Lung (tissue), 12 donors: ENCODE results near the gene TSPAN5. TPM values are rescaled to one million over a fixed set of nuclear protein-coding genes. Genes with fewer than 3 reads are reported as not detected.

Experiments
- ATAC-seq: fragments of 200-7000 bp; cut with Tn5 transposase; one replicate; pipeline ENCODE4 v1.9.1; 2020; ENCODE audit warnings: moderate number of reproducible peaks; ENCODE audit not compliant: insufficient read depth, low FRiP score
- DNase-seq, 3 donors: peaks; one replicate each; pipeline ENCODE4 v3.0.0-alpha.2; 2013 to 2017
- H3K27ac ChIP-seq, 2 donors: one replicate each; pipeline ENCODE4 v1.5.1; 2013; ENCODE audit warnings: mild to moderate bottlenecking in 2 of 2, moderate library complexity in 2 of 2, control low read depth in 1 of 2, inconsistent platforms in 1 of 2, low read depth in 1 of 2, low read length in 1 of 2
- H3K27me3 ChIP-seq, 3 donors: one replicate each; pipeline ENCODE4 v1.5.1; 2013; ENCODE audit warnings: low read length in 2 of 3; ENCODE audit not compliant: control insufficient read depth in 3 of 3, insufficient read depth in 3 of 3
- H3K36me3 ChIP-seq, 4 donors: one replicate each; pipeline ENCODE4 v1.5.1; 2013; ENCODE audit warnings: low read length in 4 of 4, mild to moderate bottlenecking in 1 of 4, moderate library complexity in 1 of 4; ENCODE audit not compliant: control insufficient read depth in 4 of 4, insufficient read depth in 4 of 4
- H3K4me1 ChIP-seq, 5 donors: one replicate each; pipeline ENCODE4 v1.5.1; 2013; ENCODE audit warnings: low read length in 5 of 5, mild to moderate bottlenecking in 2 of 5, moderate library complexity in 1 of 5; ENCODE audit not compliant: control insufficient read depth in 5 of 5, insufficient read depth in 5 of 5
- H3K4me3 ChIP-seq: one replicate; pipeline ENCODE4 v1.5.1; 2013; ENCODE audit warnings: mild to moderate bottlenecking, control low read depth, moderate library complexity
- H3K9ac ChIP-seq, 2 donors: one replicate each; pipeline ENCODE4 v1.5.1; 2013; ENCODE audit warnings: low read length in 2 of 2, control low read depth in 1 of 2; ENCODE audit not compliant: insufficient read depth in 1 of 2
- H3K9me3 ChIP-seq, 4 donors: one replicate each; pipeline ENCODE4 v1.5.1; 2013; ENCODE audit warnings: low read length in 3 of 4, mild to moderate bottlenecking in 1 of 4, moderate library complexity in 1 of 4; ENCODE audit not compliant: control insufficient read depth in 4 of 4, insufficient read depth in 3 of 4
- WGBS, 2 donors: extraction: QIAGEN DNeasy Blood & Tissue Kit; methylation state at CpG; one replicate each; pipeline ENCODE4 v1.1.7; 2013; 5-methylcytosine and 5-hydroxymethylcytosine counted together
- polyA plus RNA-seq, 2 donors: library from polyadenylated mRNA; stranded (reverse); fragments of 200-250 nt; gene quantifications; one replicate each; pipeline ENCODE4 v1.2.1, GENCODE V29; 2013
- total RNA-seq, 2 donors: library from RNA; depleted of rRNA in 1 of 2; stranded (reverse); fragments of >200 nt in 1 of 2; gene quantifications; one replicate each; pipeline ENCODE4 v1.2.1, GENCODE V29; 2014 to 2021
- TF ChIP-seq, protein P1 (sequence below): IDR thresholded peaks from 2 replicates; pipeline ENCODE4 v1.5.1; 2012; ENCODE audit warnings: mild to moderate bottlenecking; ENCODE audit errors: control extremely low read depth, extremely low read depth
- donor health status: control.
- donor health status: control.
- donor health status: Bipolar disorder and iron deficiency.
- donor health status: healthy.
- donor health status: DM: yes; HTN: yes; CAD: no.

The TSPAN5 gene
- total and polyA plus RNA-seq, 4 donors, result 1.8 to 24.5 (median 6.3) TPM

DNA sequence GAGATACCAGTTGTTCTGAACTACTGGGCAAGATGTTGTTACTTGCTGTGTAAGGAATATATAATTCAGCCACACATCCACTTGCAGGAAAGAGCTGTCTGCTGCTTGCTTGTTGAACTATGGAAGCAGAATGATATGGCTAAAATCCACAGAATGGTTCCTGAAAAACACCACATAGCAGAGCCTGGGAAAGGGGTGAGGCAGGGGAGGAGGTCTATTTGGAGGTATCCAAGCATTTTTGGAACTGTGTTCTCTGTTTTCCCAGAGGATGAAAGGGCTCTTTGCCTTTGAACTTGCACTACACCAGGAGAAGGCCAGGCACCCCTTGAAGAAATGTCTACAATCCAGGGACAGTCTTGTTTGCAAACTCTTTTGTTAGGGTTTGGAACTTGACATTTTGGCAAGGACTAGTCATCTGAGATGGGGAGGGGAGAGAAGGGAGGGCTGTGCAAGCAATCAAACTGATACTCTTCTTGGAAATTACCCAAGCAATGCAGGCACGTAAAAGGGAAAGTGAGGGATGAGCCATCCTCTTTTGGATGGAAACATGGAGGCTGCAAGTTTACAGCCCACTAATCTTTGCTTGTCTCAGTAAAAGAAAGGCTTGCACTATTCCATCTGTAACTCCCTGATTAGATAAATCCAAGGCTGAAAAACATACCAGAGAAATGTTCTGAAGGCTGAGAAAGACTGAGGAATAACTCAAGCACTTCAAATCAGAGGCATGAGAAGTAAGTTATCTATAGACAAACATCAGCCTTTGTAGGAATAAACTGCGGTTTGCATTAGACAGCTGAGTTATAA is 141.0 kb downstream of the TSPAN5 start:
- peaks cover 1 to 63% (median 18%) of the 10 kb centered on the region in 5 donors for H3K4me1 ChIP-seq
- no peak overlapping the region for H3K4me3 ChIP-seq
- no peaks in the 10 kb centered on the region for H3K9me3 ChIP-seq
- H3K9ac ChIP-seq, result peak overlapping the region in 1 of 2 donors; percentile 27
- H3K27me3 ChIP-seq, result no peaks in the 10 kb centered on the region
- H3K36me3 ChIP-seq, result no peaks in the 10 kb centered on the region
- TF ChIP-seq, protein P1, sequence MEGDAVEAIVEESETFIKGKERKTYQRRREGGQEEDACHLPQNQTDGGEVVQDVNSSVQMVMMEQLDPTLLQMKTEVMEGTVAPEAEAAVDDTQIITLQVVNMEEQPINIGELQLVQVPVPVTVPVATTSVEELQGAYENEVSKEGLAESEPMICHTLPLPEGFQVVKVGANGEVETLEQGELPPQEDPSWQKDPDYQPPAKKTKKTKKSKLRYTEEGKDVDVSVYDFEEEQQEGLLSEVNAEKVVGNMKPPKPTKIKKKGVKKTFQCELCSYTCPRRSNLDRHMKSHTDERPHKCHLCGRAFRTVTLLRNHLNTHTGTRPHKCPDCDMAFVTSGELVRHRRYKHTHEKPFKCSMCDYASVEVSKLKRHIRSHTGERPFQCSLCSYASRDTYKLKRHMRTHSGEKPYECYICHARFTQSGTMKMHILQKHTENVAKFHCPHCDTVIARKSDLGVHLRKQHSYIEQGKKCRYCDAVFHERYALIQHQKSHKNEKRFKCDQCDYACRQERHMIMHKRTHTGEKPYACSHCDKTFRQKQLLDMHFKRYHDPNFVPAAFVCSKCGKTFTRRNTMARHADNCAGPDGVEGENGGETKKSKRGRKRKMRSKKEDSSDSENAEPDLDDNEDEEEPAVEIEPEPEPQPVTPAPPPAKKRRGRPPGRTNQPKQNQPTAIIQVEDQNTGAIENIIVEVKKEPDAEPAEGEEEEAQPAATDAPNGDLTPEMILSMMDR, result no peak
- no peak overlapping the region for H3K27ac ChIP-seq
- peak; percentile 56 to 89 (median 83) for DNase-seq
- WGBS, 2 donors, result 63 to 84% methylated on average over 2 of the region's 2 CpGs
- ATAC-seq, result no peak

DNA sequence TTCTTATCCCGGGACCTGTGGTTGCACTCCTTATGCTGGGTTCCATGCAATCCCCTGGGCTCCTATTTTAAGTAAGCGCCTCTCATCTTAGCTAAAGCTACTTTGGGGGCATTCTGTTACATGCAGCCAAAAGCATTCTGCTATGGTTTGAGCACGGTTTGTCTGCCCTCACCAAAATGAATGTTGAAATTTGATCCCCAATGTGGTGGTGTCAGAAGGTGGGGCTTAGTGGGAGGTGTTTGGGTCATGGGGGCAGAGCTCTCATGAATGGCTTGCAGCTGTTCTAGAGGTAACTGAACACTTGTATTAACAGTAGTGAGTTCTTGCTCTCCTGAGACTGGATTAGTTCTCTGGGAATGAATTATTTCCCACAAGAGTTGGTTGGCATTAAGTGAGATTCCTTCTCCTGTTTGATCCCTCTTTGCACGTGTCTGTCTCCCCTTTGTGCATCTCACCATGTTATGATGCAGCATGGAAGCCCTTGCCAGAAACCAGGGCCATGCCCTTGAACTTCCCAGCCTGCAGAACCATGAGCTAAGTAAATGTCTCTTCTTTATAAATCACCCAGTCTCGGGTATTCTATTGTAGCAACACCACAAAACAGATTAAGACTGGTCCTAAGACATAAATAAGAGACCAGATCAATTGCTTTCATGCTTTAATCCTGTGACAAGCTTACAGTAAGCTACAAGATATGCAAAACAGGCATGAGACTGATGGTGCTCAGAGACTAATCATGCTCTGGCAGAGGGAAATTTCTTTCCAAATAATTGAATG is 141.8 kb downstream of the TSPAN5 start:
- Histone ChIP-seq H3K9me3 (no peaks in the 10 kb centered on the region), H3K4me1 (peaks cover 1 to 58% (median 15%) of the 10 kb centered on the region in 5 donors), H3K36me3 (no peaks in the 10 kb centered on the region), H3K27ac (no peak overlapping the region), H3K4me3 (no peak overlapping the region), H3K9ac (no peak overlapping the region), H3K27me3 (no peaks in the 10 kb centered on the region)
- ATAC-seq (no peak), DNase-seq (no peak)
- WGBS, 2 donors, result 88 to 91% methylated on average over 5 of the region's 5 CpGs
- TF ChIP-seq, protein P1, result no peak

DNA sequence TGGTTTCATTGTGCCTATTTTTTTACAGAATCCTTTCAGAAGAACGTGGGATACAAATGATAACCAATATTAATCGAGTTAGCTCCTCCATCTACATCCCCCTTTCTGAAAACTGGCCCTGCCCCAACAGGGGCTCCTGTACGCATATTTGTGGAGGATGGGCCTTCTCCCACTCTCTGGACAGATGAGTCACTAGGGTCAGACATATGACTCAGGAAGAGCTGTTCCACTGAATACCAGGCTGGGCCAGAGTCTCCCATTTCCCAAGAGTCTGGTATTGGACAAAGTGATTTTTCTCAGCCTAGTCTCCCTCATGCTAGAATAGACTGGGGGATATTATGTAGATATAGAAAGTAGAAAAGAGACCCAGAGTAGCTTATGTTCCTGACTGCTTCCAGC is 142.4 kb downstream of the TSPAN5 start:
- WGBS, 2 donors, result 87 to 97% methylated on average over 3 of the region's 3 CpGs
- Histone ChIP-seq H3K4me1 (peaks cover 1 to 60% (median 21%) of the 10 kb centered on the region in 5 donors), H3K9ac (no peak overlapping the region), H3K27ac (no peak overlapping the region), H3K27me3 (no peaks in the 10 kb centered on the region), H3K4me3 (no peak overlapping the region), H3K36me3 (no peaks in the 10 kb centered on the region), H3K9me3 (no peaks in the 10 kb centered on the region)
- DNase-seq (no peak), ATAC-seq (peak; percentile 50)
- TF ChIP-seq, protein P1, result no peak
